K562 treated with DMSO at 1 percent for 24 hours (cell line): ENCODE data around the gene EIF4B. TPM values are rescaled to one million over a fixed set of nuclear protein-coding genes. Genes with fewer than 3 reads are reported as not detected.

Experiments used
- total RNA-seq: library from RNA; unstranded; fragments of 300-600 nt; gene quantifications from 2 replicates; pipeline ENCODE4 v1.2.3, GENCODE V29; 2022; ENCODE audit warnings: low read depth; ENCODE audit not compliant: insufficient read depth

The EIF4B gene
- total RNA-seq: 250 and 262 TPM in 2 replicates

GRCh38 chr12:53005986-53006809 lies at the start of gene EIF4B:
Gene EIF4B, plus strand, starts transcription at chr12:53006456. Its CDS starts 28 bp downstream, at chr12:53006484.

GRCh38 chr12:53049571-53050318 lies 43.5 kb downstream of the EIF4B start, which contains the start of gene TNS2:
Gene TNS2, plus strand, starts transcription at chr12:53050065. Its CDS starts 121 bp downstream, at chr12:53050186.

GRCh38 chr12:53079226-53080117 lies 73.2 kb downstream of the EIF4B start, which contains the start of gene SPRYD3:
Gene SPRYD3, minus strand, starts transcription at chr12:53079390. Its CDS starts 57 bp downstream, at chr12:53079333.

Other genes with a start within 250 kb of the EIF4B start
- gene KRT76, start 229.1 kb upstream of the EIF4B start, total RNA-seq: not detected in 2 replicates
- gene KRT3, start 210.3 kb upstream of the EIF4B start, total RNA-seq: not detected in 2 replicates
- gene KRT4, start 192.3 kb upstream of the EIF4B start, total RNA-seq: not detected in 2 replicates
- not detected in 2 replicates for gene KRT79, start 172.1 kb upstream of the EIF4B start, total RNA-seq
- gene KRT78, start 157.5 kb upstream of the EIF4B start, total RNA-seq: not detected in 2 replicates
- 613 and 644 TPM in 2 replicates for gene KRT8, start 101.4 kb upstream of the EIF4B start, total RNA-seq
- gene KRT18, start 57.3 kb upstream of the EIF4B start, total RNA-seq: 385 and 414 TPM in 2 replicates
- gene TNS2, start 43.6 kb downstream of the EIF4B start, total RNA-seq: 5.0 and 7.3 TPM in 2 replicates
- 25.9 and 26.5 TPM in 2 replicates for gene SPRYD3, start 72.9 kb downstream of the EIF4B start, total RNA-seq
- 1.4 TPM in 1 of 2 replicates, not detected in the other for gene IGFBP6, start 91.2 kb downstream of the EIF4B start, total RNA-seq
- not detected in 2 replicates for gene SOAT2, start 97.0 kb downstream of the EIF4B start, total RNA-seq
- 17.8 and 19.3 TPM in 2 replicates for gene ZNF740, start 174.3 kb downstream of the EIF4B start, total RNA-seq
- gene CSAD, start 174.5 kb downstream of the EIF4B start, total RNA-seq: 11.8 and 13.8 TPM in 2 replicates
- 1.4 and 1.6 TPM in 2 replicates for gene ITGB7, start 200.8 kb downstream of the EIF4B start, total RNA-seq
- gene RARG, start 225.8 kb downstream of the EIF4B start, total RNA-seq: 5.7 and 8.1 TPM in 2 replicates